Fibroblast of lung (primary cell): Measurements from ENCODE around the gene KDM8. TPM values are rescaled to one million over a fixed set of nuclear protein-coding genes. Genes with fewer than 3 reads are reported as not detected.
A peak's percentile ranks its signal among the peaks of the same experiment; 100 is the strongest.

ENCODE experiments used
- DNase-seq, 2 donors: peaks; one replicate each; pipeline versions ENCODE4 v3.0.0 to v3.0.0-alpha.2; 2010; ENCODE audit warnings: low read depth in 2 of 2
- H2AFZ ChIP-seq: 2 replicates; pipeline ENCODE4 v1.5.1; 2012; ENCODE audit warnings: low read length, control low read depth, inconsistent platforms
- H3K27ac ChIP-seq: 2 replicates; pipeline ENCODE4 v1.5.1; 2011; ENCODE audit warnings: low read length, control low read depth; ENCODE audit not compliant: insufficient read depth
- H3K27me3 ChIP-seq: 2 replicates; pipeline ENCODE4 v1.5.1; 2011; ENCODE audit warnings: mild to moderate bottlenecking, low read length; ENCODE audit not compliant: control insufficient read depth, insufficient read depth
- H3K36me3 ChIP-seq: 2 replicates; pipeline ENCODE4 v1.5.1; 2011; ENCODE audit warnings: low read length; ENCODE audit not compliant: control insufficient read depth, insufficient read depth
- H3K4me1 ChIP-seq: 2 replicates; pipeline ENCODE4 v1.5.1; 2011; ENCODE audit warnings: low read length; ENCODE audit not compliant: control insufficient read depth, insufficient read depth; ENCODE audit errors: extremely low read depth
- H3K4me2 ChIP-seq: 2 replicates; pipeline ENCODE4 v1.5.1; 2011; ENCODE audit warnings: low read length, control low read depth; ENCODE audit not compliant: insufficient read depth; ENCODE audit errors: extremely low read depth
- H3K4me3 ChIP-seq, 4 experiments: fragments of 200-600 bp in 1 of 4; sonication (generic) in 1 of 4; replicated peaks in 1 of 4; 2 replicates each; pipeline ENCODE4 v1.5.1; 2011 to 2016; ENCODE audit warnings: low read length in 4 of 4, low read depth in 3 of 4, mild to moderate bottlenecking in 3 of 4, control low read depth in 2 of 4, inconsistent platforms in 1 of 4, mixed read lengths in 1 of 4; ENCODE audit not compliant: insufficient read depth in 1 of 4; ENCODE audit errors: control extremely low read depth in 1 of 4
- H3K79me2 ChIP-seq: 2 replicates; pipeline ENCODE4 v1.5.1; 2012; ENCODE audit warnings: mild to moderate bottlenecking, low read length, inconsistent platforms; ENCODE audit not compliant: control insufficient read depth, insufficient read depth
- H3K9ac ChIP-seq: 2 replicates; pipeline ENCODE4 v1.5.1; 2011; ENCODE audit warnings: mild to moderate bottlenecking, low read length, control low read depth; ENCODE audit not compliant: insufficient read depth
- H3K9me3 ChIP-seq: 2 replicates; pipeline ENCODE4 v1.5.1; 2012; ENCODE audit warnings: low read depth, low read length; ENCODE audit not compliant: control insufficient read depth, insufficient read depth
- H4K20me1 ChIP-seq: 2 replicates; pipeline ENCODE4 v1.5.1; 2011; ENCODE audit warnings: low read length; ENCODE audit not compliant: control insufficient read depth, insufficient read depth; ENCODE audit errors: extremely low read depth
- CTCF ChIP-seq, 2 donors: IDR thresholded peaks in 1 of 2; conservative IDR thresholded peaks in 1 of 2; 1 replicate in 1 of 2; 2 replicates in 1 of 2; pipeline ENCODE4 v1.5.1; 2011 to 2012; ENCODE audit warnings: low read length in 2 of 2, control low read depth in 1 of 2, inconsistent platforms in 1 of 2, low read depth in 1 of 2, mild to moderate bottlenecking in 1 of 2
- EZH2 ChIP-seq: IDR thresholded peaks from 2 replicates; pipeline ENCODE4 v1.5.1; 2012; ENCODE audit warnings: low read length, control low read depth, mild to moderate bottlenecking; ENCODE audit errors: missing control alignments
- polyA plus RNA-seq, 2 donors: library from polyadenylated mRNA; depleted of rRNA in 1 of 2; stranded (reverse) in 1 of 2; unstranded in 1 of 2; fragments of >200 nt; gene quantifications; 2 replicates each; pipeline ENCODE4 v1.2.1, GENCODE V29; 2011 to 2012; ENCODE audit warnings: missing spikeins in 1 of 2
- total RNA-seq: library from RNA; depleted of rRNA; stranded (reverse); fragments of >200 nt; gene quantifications from 2 replicates; pipeline ENCODE4 v1.2.1, GENCODE V29; 2014

Gene KDM8
- total and polyA plus RNA-seq, 2 donors (not counting 1 experiment from before 2014, with no cell fraction given) = 2.0 to 3.6 TPM

GRCh38 chr16:27208081-27208680 lies 4.9 kb downstream of the KDM8 start:
- H3K79me2 ChIP-seq = no peaks in the 10 kb centered on the region
- no peak overlapping the region for H3K27ac ChIP-seq
- H3K9me3 ChIP-seq = no peaks in the 10 kb centered on the region
- H3K4me3 ChIP-seq = no peak overlapping the region
- H3K27me3 ChIP-seq = no peaks in the 10 kb centered on the region
- H3K4me2 ChIP-seq = no peak overlapping the region
- no peak for DNase-seq
- H4K20me1 ChIP-seq = no peaks in the 10 kb centered on the region
- H2AFZ ChIP-seq = no peak overlapping the region
- no peak overlapping the region for H3K9ac ChIP-seq
- TF ChIP-seq CTCF (conservative IDR thresholded peaks at IDR 0.05 in 1 of 2, IDR thresholded peaks at IDR 0.05 in 1 of 2; ENCODE audit: low read depth in 1 of 2, low read length in 2 of 2) = no peak
- TF ChIP-seq EZH2 = no peak
- peaks cover under 1% of the 10 kb centered on the region for H3K4me1 ChIP-seq
- H3K36me3 ChIP-seq = peaks cover 2% of the 10 kb centered on the region

DNA sequence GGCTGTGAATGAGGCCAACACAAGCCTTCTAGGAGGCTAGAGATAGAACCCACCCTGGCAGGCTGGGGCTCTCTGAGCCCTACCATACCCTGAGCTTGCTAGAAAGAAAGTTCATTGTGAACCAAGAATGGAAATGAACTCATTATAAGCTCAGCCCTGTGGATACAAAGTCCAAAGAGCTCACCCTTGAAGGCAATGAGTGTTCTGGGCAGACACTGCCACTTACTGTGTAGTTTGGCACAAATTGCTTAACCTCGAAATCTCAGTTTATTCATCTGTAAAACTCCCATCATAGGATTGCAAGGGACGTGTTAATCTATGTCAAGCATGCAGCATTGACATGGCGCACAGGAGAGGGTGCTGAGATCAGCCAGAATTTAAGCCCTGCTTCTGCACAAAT lies 5.5 kb downstream of the KDM8 start:
- TF ChIP-seq CTCF (conservative IDR thresholded peaks at IDR 0.05 in 1 of 2, IDR thresholded peaks at IDR 0.05 in 1 of 2; ENCODE audit: low read depth in 1 of 2, low read length in 2 of 2) (no peak), EZH2 (no peak)
- Histone ChIP-seq H2AFZ (no peak overlapping the region), H3K36me3 (peaks cover 2% of the 10 kb centered on the region), H3K27ac (no peak overlapping the region), H3K4me1 (no peaks in the 10 kb centered on the region), H3K4me3 (no peak overlapping the region), H4K20me1 (no peaks in the 10 kb centered on the region), H3K79me2 (no peaks in the 10 kb centered on the region), H3K4me2 (no peak overlapping the region), H3K27me3 (no peaks in the 10 kb centered on the region), H3K9me3 (no peaks in the 10 kb centered on the region), H3K9ac (no peak overlapping the region)
- peak in 1 of 2 donors; percentile 5 for DNase-seq

DNA sequence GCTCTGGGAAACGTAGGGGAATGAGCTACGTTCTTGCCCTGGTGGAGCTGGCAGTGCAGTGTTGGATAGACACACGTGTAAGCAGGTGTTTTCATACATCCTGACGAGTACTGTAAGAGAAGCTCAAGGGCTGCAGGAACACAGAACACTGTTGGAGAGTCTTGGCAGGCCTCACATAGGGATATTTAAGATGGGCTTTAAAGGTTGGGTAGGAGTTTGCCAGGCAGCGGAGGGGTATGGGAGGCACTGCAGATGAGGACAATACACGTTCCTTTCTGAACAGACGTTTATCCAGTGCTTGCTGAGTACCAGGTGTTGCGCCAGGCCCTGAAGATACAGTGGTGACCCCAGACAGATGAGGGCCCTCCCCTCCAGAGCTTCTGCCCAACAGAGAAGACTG lies 6.3 kb downstream of the KDM8 start:
- DNase-seq = no peak
- TF ChIP-seq EZH2 (no peak), CTCF (conservative IDR thresholded peaks at IDR 0.05 in 1 of 2, IDR thresholded peaks at IDR 0.05 in 1 of 2; ENCODE audit: low read depth in 1 of 2, low read length in 2 of 2) (no peak)
- Histone ChIP-seq H3K9ac (no peak overlapping the region), H2AFZ (no peak overlapping the region), H3K79me2 (no peaks in the 10 kb centered on the region), H3K4me3 (no peak overlapping the region), H3K27ac (no peak overlapping the region), H3K4me1 (no peaks in the 10 kb centered on the region), H3K27me3 (no peaks in the 10 kb centered on the region), H3K4me2 (no peak overlapping the region), H4K20me1 (no peaks in the 10 kb centered on the region), H3K9me3 (no peaks in the 10 kb centered on the region), H3K36me3 (peaks cover 2% of the 10 kb centered on the region)
